Mucosa of gallbladder (tissue), 1 donor: ENCODE results near the gene SNF8. TPM values are rescaled to one million over a fixed set of nuclear protein-coding genes. Genes with fewer than 3 reads are reported as not detected.
"Not testable (repeated sequence)": the region's sequence is repeated elsewhere in the genome, so short reads cannot be mapped to it uniquely, and the experiment has no call there.

Experiments used
- DNase-seq: peaks from one replicate; pipeline ENCODE4 v3.0.0-alpha.2; 2020; ENCODE audit warnings: low spot score
- total RNA-seq: library from RNA; stranded (reverse); gene quantifications from one replicate; pipeline ENCODE4 v1.2.1, GENCODE V29; 2021
- donor health status: DM: no; HTN: no; CAD: no.

The SNF8 gene, protein sequence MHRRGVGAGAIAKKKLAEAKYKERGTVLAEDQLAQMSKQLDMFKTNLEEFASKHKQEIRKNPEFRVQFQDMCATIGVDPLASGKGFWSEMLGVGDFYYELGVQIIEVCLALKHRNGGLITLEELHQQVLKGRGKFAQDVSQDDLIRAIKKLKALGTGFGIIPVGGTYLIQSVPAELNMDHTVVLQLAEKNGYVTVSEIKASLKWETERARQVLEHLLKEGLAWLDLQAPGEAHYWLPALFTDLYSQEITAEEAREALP
- total RNA-seq, result 90.2 TPM

DNA sequence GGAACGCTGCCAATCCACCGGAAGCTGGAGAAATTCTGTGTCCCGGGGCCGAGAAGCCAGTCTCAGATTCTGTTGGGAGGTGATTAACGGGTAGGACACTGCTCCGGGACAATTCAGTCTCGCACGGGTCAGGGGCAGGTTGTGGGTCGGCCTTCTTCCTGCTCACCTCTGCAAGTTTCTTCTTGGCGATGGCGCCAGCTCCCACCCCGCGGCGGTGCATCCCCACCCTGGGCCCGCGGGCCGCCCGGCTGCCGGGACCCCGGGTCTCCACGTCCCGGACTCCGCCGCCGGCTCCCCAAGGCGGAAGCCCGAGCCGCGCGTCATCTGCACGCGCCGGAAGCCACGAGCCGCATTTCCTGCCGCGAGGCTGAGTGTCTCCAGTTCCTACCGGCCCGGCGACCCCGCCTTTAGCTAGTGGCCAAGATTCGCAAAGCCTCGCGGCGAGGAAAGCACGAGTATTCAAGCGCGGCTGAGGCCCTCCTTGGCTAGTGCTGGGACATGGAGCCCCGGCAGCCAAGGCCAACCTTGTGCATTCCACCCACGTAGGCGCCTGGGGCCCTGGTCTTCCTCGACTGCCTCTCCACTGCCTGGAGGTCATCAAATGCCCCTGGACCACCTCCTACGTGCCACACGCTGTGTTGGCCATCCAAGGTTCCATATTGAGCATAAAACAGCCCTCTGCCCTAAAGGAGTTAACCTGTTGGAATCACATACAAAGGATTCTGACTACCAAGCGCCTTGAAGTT lies at the start of gene SNF8:
Gene SNF8, minus strand, starts transcription at position 328 of the 746 bp plus-strand sequence. Its CDS starts 108 bp downstream, at position 220.
- peak; percentile 93 for DNase-seq

- no peak for DNase-seq
Measured at GRCh38 chr17:48993951-48994350, 49.3 kb upstream of the SNF8 start.

DNA sequence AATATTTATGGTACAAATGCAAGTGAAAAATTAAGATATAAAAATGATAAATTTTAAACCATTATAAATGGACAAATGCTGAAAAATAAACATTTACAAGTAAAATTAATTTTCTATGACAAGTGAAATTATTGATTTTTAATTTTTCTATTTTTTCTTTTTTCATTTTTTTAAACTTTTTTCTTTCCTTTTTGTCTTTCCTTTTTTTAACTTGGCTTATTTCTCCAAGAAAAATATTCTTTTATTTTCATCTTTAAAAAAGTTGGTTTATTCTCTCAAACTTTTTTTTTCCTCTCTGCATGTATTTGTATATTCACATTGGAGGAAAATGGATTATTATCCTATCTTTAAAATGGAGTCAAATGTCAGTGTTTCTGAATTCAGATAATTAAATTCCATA lies 48.7 kb upstream of the SNF8 start:
- no peak for DNase-seq

DNA sequence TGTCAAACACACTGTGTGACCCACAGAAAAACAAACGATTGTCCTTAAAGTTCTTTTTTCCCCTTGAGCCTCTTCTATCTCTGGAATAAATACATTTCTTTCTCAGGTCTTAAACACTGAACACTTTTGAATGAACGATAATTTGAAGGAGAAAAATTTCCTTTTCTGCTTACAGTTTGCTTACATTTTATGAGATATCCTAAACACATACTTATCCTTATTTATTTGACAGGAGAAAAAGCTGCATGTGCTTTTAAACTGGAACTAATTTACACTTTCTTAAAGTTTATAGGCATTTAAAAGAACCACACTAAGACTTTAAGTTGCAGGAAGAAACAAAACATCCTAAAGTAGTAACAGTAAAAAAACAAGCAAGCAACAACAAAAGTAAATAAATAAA lies 47.8 kb upstream of the SNF8 start:
- DNase-seq, result no peak

DNA sequence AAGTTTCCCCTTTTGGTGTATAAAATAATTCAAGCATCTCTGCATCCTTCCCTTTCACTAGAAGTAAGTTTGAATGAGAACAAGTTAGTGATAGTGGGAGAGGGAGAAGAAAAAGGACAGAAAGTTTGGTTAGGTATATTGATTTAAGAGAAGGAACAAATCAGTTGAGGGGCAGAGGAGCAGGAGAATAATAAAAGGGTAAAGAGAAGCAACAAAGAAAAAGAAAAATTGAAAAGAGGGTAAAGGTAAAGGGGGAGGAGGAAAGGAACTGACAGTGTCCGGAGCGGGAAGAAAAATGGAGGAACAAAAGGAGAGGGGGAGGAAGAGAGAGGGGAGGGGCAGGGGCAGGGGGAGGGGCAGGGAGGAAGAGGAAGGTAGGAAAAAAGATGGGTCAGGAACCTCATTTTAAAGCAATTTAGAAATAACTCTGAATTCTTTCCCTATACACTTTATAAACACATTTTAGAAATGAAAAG lies 46.3 kb upstream of the SNF8 start:
- DNase-seq, result no peak

- DNase-seq, result no peak
Measured at GRCh38 chr17:48989100-48989499, 44.5 kb upstream of the SNF8 start.

- no peak for DNase-seq
Measured at GRCh38 chr17:48985436-48986245, 41.0 kb upstream of the SNF8 start.

DNA sequence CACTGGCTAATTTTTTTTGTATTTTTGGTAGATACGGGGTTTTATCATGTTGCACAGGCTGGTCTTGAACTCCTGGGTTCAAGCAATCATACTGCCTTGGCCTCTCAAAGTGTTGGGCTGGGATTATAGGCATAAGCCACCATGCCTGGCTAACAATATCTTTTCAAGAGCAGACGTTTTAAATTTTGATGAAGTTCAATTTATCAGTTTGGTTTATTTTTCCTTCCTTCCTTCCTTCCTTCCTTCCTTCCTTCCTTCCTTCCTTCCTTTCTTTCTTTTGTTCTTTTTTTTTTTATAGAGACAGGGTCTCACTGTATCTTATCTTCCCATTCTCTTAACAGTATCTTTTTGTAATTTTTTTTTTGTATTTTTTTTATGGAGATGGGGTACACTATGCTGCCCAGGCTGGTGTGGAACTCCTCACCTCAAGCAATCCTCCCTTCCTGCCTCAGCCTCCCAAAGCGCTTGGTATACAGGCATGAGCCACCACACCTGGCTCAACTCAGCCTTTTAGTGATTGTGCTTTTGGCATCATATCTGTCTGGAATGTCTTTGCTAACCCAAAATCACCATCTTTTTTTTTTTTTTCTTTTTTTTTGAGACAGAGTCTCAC lies 37.4 kb upstream of the SNF8 start:
- DNase-seq, result no peak

- DNase-seq, result no peak
Measured at GRCh38 chr17:48973806-48974205, 29.2 kb upstream of the SNF8 start.

DNA sequence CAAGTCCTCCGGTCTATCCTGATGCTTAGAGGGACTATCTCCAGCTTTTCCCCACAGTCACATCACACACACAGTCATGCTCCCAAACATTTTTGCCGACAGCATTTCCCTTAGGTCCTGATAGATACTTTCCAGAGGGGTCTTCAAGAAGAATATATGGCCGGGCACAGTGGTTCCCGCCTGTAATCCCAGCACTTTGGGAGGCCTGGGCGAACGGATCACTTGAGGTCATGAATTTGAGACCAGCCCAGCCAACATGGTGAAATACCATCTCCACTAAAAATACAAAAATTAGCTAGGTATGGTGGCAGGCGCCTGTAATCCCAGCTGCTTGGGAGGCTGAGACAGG lies 28.1 kb upstream of the SNF8 start:
- DNase-seq, result no peak

- DNase-seq, result no peak
Measured at GRCh38 chr17:48970865-48971687, 26.4 kb upstream of the SNF8 start.

- no peak for DNase-seq
Measured at GRCh38 chr17:48970224-48970623, 25.6 kb upstream of the SNF8 start.

GRCh38 chr17:48961516-48962233 lies 17.0 kb upstream of the SNF8 start:
- DNase-seq, result no peak

DNA sequence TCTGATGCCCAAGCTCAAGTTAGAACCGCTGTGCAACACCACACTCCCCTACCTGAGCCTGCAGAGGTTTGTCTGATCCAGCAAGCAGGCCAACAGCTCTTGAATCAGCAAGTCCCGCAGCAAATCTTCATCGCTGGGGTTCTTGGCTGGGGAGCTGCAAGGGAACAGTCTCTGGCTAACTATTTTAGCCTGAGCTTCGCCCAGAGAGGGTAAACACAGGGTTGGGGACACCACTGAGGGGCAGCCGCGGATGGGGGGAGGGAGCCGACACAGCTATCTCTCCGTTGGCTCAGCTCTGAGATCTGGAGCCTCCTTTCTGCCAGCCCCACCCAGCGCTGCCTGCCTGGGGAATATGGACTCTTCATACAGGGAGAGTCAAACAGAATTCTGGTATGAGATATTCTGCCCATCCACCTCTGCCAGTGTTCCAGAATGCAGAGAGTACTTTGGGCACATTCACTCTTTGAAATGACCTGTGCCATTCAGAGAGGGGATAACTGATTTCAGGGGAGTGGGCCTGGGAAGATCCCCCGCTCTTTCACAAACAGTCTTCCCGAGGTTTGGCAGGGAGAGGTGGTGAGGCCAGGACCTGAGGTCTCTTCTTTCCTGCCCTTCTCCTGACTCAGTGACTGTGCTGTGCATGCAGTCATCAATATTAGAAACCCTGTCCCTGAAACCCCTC lies 16.3 kb upstream of the SNF8 start:
- DNase-seq, result no peak

- DNase-seq, result no peak
Measured at GRCh38 chr17:48954300-48954755, 9.7 kb upstream of the SNF8 start.

DNA sequence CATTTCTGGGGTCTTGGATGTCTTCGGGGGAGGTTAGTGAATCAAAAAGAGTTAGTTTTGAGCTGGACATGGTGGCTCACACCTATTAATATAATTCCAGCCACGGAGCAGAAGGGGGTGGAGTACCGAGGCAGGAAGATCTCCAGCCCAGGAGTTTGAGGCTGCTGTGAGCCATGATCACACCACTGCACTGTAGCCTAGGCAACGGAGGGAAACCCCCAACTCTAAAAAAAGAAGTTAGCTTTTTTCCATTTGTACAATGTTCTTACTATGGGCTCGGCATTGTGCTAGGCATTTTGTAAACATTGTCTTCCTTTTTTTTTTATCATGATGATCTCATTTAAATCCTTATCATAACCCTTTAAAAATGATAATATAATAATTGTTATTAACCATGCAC lies 8.3 kb upstream of the SNF8 start:
- DNase-seq, result no peak

DNA sequence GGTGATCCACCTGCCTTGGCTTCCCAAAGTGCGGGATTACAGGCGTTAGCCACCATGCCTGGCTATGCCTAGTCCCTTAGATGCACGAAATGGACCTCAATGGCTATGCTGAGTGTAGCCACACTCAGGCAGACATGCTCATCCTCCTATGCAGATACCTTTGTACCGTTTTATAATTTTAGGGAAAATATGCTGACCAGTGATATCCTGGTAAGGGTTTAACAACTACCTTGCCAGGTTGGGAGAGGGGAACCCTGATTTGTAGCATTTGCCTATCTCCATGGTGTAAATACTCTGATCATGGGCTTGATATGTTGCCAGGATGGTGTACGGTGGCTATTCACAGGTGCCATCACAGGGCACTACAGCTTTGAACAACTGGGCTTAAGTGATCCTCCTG lies 6.9 kb upstream of the SNF8 start:
- no peak for DNase-seq

GRCh38 chr17:48945261-48945651 lies 614 bp upstream of the SNF8 start:
- not testable (repeated sequence) for DNase-seq

DNA sequence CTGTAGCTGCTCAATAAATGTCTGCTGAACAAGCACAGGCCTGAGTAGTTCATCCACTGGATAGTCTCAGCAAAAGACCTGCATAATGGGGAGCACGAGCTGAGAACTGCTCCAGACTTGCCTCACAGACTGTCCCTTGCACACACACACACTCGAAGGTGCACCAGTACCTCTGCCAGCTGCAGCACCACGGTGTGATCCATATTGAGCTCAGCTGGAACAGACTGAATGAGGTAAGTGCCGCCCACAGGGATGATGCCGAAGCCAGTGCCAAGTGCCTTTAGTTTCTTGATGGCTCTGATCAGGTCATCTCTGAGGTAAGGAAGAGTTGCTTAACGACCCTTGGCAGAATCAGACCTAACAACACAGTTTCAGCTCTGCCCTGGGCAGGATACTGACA lies 11.6 kb downstream of the SNF8 start:
- DNase-seq, result no peak

DNA sequence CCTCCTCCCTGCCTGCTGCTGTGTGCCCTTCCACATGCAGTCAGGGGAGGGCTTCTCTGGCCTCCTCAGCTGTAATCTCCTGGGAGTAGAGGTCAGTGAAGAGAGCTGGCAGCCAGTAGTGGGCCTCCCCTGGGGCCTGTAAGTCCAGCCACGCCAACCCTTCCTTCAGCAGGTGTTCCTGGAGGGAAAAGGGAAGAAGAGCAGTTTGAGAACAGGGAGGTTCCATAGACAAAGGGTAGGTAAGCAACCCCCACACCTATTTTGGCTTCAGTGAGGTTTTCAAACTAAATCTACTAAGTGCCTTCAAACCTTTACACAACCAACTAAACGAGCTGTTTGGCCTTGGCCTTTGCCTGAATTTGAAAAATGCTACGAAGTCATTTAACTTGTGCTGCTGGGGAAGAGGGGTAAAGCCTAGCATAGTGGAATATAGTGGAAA lies 14.2 kb downstream of the SNF8 start:
- no peak for DNase-seq
